G401 (cell line): Measurements from ENCODE around the gene FHOD3. TPM values are rescaled to one million over a fixed set of nuclear protein-coding genes. Genes with fewer than 3 reads are reported as not detected.

Experiments
- DNase-seq: peaks from one replicate; pipeline ENCODE4 v3.0.0-alpha.2; 2015; ENCODE audit warnings: low spot score
- in situ Hi-C: cut with HindIII; loops from 2 replicates; pipeline ENCODE4 v1.10.0; 2016; ENCODE audit warnings: low sequenced_read_pairs, mixed read lengths
- total RNA-seq: library from RNA; depleted of rRNA; stranded (reverse); fragments of >200 nt; shearing (Covaris generic); gene quantifications from 2 replicates; pipeline ENCODE4 v1.2.3, GENCODE V29; 2014

Gene FHOD3
- total RNA-seq, 1 experiment from 2014 or later: 0.03 TPM

DNA sequence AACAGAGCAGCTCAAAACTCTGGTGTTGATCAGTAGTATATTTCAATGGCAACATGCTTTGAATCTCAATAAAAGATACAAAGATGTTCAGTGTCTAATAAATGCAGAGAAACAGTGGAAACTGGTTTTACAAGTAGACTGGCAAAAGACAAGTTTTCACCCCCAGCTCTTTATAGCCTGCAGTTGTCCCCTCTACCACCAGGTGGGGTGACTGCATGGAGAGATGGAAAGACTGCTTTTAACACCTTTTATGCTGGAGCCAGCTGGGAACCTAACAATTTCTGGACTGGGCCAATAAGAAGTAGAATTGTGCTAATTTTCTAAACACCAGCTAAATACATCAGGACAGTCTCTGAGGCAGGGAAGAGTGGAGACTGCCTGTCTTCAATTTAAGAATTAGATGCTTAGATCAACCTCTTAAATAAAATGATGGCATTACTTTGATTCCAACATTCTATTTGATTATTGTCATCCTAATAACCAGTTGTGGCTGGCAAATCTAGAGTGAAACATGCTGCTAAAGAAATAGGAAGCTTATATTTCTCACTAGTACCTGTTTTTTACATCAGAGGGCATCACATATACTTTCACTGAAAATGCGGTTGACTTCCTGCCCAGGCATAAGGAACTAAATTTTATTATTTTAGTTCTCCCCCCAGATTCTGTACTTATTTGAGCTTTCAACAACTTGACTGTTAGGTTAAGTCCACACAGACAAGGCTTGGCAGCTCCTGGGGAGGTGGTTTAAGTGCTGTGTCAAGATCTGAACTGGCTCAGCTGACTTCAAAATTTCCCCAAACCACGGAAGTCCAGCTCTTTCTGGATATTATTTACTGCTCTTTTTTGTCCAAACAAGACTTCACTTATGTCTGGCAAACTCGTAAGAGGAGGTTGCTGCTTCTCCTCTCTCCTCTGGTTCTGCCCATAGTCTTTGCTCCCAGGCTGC is 390.8 kb downstream of the FHOD3 start:
- peak; percentile 46 for DNase-seq
- in situ Hi-C loops: no loop called here

DNA sequence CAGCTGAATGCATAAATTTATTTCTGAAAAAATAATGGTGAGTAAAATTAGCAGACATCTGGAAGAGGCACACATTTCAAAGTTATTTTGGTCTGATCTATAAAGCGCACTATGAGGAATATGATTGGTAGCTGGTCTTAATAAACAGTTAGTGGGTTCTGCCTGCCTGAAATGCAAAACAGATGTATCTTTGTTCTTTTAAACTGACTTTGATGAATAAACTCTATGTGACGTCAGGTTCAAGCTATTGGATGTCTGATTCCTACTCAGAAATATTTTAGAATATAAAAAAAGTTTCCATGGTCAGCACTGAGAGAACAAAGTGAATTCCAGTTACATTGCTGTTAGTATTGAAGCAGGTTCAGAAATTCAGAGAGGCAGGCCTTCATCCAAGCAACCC is 394.9 kb downstream of the FHOD3 start:
- no peak for DNase-seq
- in situ Hi-C loops: no loop called here

DNA sequence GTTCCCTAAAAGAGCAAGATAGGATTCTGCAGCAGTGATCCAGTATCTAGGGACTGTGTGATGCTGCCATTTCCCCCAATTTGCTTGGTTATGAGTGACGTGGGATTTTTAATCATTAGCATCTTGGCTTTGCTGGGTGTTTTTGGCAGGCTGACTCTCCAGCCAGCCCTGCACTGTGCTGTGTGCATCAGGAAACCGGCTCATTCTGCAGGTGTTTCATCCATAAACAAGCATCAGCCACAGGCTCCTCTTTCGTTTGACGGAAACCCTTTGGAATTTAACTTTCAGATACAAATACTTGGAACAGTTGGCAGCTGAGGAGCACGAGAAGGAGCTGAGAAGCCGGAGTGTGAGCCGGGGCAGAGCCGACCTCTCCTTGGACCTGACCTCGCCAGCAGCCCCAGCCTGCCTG is 395.4 kb downstream of the FHOD3 start:
- in situ Hi-C loops: no loop called here

DNA sequence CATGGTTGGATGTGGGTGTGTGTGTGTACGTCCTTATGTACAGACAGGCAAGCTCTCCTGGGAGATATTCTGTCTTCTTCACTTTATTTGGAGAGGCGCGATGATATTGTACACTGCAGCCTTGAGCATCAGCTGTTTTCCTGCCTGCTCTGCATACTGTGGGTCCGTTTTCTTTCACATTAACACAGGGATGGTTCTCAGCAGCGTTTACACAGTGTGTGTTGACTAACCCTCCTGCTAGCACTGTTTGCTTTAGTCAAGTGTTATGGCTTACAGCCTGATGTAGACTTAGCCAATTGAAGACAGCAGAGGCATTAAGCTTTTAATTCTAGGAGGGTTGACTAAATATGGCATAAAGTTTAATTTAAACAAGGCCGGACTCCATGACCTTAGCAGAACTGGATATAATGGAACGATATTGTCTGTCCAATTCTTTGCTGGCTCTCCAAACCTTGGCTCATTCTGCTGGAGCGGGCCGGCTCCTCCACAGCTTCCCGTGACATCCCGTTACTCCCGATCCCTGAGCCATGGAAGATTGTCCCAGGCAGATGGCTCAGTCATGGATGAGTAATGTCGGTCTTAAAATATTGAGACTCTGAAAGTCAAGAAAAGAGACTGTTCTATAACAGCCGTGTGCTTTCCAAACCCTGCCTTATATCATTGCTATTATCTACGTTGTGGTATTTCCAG is 396.6 kb downstream of the FHOD3 start:
- in situ Hi-C loops: no loop called here

More for the DNA sequence above, 395.4 kb downstream of the FHOD3 start:
- no peak for DNase-seq

DNA sequence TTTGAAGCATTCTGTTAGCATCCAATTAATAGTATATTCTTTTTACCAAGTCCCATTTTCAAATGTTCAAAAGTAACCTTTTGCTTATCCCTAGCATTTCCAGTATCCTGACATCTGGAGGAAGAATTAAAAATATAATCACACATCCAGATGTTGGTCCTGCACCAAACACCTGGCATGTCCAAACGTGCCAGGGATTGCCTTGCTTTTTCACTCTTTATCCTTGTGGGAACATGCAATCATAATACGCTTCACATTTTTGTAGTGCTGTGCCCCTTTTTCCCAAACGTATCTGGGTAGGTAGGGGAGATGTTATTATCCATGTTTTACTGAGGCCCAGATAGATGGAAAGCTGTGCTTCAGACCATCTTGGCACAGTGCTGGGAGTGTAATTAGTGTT is 398.3 kb downstream of the FHOD3 start:
- no peak for DNase-seq
- in situ Hi-C loops: no loop called here

More for the DNA sequence above, 396.6 kb downstream of the FHOD3 start:
- DNase-seq: no peak

DNA sequence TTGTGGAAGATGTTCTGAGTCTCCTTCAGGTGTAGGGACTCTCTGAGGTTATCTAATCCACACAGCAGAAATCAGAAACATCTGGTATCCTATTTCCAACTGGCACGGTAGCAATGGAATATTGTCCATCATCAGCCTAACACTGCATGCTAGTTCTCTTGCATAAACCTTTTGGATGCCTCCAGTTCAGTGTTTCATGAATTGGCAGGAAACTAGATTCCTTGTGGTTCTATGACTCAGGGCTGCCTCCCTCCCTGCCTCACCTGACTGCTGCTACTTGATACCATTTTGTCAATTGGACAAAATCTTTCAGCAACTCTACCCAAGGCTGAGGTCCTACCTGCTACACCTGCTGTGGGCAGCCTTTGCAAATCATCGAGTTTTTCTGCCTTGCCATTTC is 400.4 kb downstream of the FHOD3 start:
- DNase-seq: no peak
- in situ Hi-C loops: no loop called here

DNA sequence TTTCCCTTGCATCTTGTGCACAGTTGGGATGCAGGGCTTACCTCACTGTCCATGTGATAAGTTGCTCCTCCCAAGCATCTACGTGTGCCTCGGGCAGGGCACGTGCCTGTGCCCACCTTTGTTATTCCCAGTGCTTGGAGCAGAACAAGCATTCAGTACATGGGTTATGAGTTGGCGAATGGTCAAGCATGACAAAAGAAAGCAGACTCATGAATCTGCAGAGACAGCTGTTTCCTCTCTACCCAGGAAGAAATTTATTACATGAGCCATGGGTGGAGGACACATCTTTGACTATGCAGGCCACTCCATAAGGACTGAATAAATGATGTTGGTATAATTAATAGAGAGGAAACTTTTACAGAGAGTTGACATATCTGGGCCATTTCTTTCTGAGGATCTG is 403.4 kb downstream of the FHOD3 start:
- in situ Hi-C loops: no loop called here
- DNase-seq: no peak

DNA sequence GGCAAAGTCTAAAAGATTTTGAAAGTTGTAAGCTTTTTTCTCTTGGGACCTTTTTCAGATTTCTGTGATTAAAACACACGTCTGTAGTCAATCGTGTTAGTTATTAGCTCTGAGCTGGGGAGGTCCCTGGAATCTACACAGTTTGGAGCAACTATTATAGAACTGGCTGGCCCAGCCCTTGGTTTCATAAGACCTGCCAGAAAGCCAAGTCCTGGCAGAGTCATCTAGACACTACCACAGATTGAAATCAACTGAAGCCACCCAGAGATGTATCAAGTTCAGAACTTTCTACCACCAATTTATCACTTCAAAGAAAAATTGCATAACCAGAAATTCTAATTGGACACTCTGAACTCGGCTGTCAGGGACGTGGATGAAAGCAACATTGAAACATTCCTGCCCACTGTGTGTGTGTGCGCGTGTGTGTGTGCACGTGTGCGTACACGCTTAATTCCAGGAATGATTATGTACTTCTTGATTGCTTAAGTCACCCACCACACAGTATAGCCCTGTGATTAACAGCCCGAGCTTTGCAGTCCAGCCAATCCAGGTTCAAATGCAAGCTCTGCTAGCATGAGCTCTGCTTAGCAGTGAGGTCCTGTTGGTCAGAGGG is 405.0 kb downstream of the FHOD3 start:
- DNase-seq: no peak
- in situ Hi-C loops: no loop called here

DNA sequence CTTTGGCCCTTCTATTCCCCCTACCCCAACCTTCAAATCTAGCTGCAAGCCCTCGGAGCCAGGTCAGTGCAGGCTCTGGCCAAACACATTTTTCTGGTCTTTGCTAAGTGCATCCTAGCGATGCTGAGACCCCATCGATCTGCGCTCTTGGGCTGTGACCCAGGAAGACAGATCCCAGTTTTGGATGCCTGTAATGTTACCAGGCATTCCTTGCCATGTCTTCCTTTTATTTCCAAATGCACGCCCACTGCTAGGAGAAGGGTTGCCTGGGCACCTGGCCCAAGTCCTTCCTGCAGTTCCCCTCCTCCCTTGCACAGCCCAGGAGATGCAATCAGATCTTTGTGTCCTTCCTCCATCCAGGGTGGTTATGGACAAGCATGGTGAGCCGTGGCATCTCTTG is 406.6 kb downstream of the FHOD3 start:
- no peak for DNase-seq
- in situ Hi-C loops: no loop called here

DNA sequence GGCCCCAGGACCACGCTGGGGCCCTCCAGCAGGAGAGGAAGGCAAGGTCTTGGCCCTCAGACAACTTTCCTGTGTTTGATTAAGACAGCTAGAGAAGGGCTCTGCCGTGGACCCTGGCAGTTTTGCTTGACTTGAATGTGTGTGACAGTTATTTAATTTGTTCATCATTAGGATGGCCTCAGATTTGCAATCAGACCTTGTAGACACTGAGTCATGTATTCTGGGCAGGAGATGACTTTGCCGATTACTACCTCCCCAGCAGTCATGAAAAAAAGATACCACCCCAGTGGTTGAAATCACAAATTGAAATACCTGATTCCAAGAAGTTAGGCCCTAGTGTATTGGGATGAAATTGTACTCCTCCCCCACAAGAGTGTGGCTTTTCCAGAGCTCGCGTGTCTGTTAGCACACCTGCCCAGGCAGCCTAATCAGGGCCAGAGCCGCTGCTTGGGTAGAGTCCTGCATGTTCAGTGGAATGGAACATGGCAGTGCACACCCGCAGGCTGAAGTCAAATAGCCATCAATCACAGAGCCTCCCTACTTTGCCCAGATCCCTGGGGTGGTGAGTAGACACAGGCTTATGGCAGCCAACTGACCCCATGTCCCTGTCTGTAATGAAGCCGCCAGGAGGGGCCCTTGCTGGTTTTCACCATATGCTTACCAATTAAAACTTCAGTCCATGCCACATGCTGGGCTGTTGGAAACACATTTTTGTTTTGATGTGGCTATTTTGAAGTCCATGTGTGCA is 408.8 kb downstream of the FHOD3 start:
- no peak for DNase-seq
- in situ Hi-C loops: no loop called here

DNA sequence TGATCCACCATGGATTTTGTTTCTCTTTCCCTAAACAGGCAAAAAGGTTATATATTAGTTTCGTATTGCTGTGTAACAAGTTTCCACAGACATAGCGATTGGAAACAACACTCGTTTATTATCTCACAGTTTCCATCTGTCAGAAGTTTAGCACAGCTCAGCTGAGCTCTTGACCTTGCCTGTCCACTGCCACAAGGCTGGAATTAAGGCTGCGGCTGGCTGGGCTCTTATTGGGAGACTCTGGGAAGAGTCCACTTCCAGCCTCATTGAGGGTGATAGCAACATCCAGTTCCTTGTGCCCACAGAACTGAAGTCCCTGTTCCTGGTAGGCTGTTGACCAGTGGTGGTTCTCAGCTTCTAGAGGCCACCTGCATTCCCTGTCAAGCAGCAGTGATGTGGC is 410.9 kb downstream of the FHOD3 start:
- DNase-seq: no peak
- in situ Hi-C loops: no loop called here

DNA sequence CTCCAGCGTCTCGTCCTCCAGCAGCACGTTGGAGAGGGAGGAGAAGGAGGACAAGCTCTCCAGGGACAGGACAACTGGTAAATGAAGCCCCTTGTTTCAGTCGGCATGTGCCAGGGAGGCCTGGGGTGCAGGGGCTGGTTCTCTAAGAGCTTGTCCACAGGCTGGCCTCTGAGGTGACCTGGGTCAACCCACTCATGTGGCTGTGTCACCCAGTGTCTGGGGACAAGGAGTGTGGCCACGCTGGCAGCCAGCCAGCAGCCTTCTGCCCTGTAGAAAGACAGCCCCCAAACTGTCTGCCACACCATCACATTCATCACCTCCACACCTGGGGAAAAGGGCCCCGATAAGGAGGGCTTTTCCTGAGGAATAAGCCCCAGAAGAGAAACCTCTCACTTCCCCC is 411.8 kb downstream of the FHOD3 start:
- in situ Hi-C loops: no loop called here
- DNase-seq: no peak

DNA sequence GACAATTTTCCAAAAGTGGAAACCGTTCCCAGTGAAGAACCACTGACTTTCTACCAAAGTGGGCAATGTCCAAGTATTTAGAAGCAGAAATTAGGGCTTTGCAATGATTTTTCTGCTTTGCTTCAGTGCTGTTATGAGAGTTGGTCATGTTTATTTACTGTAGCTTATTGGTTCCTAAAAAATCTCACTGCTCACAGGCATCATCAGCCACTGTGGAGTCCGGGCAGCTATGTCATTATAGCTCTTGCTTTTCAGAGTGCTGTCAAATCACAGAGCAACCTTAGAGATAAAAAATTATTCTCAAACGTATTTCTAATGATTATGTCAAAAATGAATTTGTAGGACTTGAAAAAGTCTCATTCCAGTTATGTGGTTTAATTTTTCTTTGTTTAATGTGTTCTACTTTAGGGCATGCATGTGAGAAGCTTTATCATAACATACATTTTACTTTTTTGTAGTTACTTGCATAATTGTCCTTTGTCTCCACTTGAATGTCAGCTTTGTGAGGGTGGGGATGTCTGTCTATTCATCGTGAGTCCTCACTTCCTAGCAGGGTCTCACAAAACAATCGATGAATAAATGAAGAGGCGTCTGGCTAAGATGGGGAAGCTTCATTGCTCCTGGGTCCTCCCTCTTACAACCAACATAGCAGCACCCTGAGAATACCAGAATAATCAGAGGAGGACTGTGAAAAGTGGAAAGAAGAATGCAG is 413.7 kb downstream of the FHOD3 start:
- in situ Hi-C loops: no loop called here

DNA sequence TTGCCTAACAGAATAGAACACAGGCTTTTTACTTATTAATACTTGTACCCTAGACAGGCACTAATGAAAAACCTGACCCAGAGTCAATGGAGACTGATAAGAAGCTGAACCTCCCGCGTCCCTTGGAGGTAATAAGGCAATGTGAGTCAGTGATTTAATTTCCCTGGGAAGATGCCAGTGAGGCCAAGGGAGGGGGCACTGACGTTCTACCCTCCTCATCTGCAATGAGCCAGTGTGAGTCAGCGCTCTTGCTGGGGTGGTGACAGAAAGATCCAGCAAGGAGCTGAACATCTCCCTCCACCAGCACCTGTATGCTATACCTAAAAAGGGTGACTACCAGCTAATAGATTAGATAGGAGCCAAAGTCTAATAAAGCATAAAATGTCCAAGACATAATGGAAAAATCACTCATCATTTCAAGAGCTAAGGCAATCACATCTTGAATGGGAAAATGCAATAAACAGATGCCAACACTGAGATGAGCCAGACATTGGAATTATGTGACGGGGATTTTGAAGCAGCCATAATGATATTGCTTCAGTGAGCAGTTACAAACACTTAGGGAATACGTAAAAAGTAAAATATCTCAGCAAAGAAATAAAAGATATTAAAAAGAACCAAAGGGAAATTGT is 414.4 kb downstream of the FHOD3 start:
- in situ Hi-C loops: no loop called here
- DNase-seq: no peak

More for the DNA sequence above, 413.7 kb downstream of the FHOD3 start:
- no peak for DNase-seq

DNA sequence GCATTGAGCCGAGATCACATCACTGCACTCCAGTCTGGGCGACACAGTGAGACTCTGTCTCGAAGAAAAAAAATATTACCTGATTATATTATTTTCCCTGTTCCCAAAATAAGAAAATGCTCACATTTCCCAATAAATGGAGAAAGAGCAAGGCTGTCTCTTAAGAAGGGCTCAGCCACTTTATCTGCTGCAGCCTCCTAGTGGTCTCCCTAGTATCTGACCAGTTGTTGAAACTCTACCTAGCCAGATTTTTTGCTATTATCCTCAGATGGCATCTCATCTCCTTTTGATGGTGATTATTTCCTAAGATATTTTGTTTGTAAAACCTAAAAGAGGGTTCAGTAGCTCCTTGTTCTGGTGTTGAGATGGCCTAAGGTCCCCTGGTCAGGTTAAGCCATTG is 417.0 kb downstream of the FHOD3 start:
- in situ Hi-C loops: no loop called here
- no peak for DNase-seq

DNA sequence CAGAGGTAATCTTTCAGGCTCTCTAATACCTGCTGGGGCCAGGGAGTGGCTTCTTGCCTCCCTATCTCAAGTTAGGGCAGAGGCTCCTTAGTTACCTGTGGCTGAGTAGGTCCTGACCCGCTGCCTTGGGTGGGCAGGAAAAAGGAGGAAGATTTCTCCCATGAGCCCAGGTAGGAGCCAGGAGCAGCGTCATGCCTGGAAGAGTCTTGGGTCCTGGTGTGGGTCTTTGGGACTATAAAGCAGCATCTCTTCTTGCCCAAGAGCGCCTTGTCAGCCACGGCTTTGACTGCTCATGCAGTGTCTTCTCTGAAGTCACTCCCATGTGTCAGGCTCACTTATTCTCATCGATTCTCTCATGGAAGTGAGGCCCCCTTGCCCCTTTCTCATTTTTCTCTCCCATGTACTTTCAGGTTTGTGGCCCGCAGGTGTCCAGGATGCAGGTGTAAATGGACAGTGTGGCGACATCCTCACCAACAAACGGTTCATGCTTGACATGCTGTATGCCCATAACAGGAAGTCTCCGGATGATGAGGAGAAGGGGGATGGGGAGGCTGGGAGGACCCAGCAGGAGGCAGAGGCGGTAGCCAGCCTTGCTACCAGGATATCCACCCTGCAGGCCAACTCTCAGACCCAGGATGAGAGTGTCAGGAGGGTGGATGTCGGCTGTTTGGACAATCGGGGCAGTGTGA is 420.1 kb downstream of the FHOD3 start:
- in situ Hi-C loops: no loop called here
- DNase-seq: no peak

DNA sequence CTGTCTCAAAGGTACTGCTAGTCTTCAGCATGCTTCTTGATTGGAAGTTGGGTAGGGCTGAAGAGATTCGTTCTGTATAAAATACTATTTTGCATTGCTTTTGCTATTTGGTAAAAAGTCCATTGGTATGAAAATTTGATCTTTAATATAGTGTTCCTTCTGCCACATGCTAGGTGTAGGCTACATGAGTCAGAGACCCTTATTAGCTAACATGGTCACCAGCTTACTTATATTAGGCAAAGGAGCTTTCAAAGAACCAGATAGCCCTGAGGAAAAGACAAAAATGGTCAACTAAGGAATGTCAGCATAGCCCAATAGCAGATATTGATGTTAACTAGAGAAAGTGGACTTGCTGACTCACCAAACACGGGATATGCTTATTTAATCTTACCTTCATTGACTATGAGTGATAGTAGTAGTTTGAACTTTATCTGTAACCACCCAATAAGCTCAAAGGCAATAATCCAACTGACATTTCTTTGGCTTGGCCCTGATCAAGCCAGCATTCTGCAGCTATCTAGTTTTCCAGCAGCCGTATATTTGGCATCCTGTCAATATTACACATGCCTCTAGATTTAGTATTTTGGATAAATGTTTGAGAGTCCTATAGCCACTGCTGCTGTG is 421.3 kb downstream of the FHOD3 start:
- in situ Hi-C loops: no loop called here
- DNase-seq: no peak
